ENCODE measurements around the gene PLPP3. TPM values are rescaled to one million over a fixed set of nuclear protein-coding genes. Genes with fewer than 3 reads are reported as not detected.

Gene PLPP3
- total and polyA plus RNA-seq, 9 of the 15 experiments (the other 6 are each of a cell fraction or from before 2014, with no cell fraction given) = 0.07 to 0.54 (median 0.20) TPM

DNA sequence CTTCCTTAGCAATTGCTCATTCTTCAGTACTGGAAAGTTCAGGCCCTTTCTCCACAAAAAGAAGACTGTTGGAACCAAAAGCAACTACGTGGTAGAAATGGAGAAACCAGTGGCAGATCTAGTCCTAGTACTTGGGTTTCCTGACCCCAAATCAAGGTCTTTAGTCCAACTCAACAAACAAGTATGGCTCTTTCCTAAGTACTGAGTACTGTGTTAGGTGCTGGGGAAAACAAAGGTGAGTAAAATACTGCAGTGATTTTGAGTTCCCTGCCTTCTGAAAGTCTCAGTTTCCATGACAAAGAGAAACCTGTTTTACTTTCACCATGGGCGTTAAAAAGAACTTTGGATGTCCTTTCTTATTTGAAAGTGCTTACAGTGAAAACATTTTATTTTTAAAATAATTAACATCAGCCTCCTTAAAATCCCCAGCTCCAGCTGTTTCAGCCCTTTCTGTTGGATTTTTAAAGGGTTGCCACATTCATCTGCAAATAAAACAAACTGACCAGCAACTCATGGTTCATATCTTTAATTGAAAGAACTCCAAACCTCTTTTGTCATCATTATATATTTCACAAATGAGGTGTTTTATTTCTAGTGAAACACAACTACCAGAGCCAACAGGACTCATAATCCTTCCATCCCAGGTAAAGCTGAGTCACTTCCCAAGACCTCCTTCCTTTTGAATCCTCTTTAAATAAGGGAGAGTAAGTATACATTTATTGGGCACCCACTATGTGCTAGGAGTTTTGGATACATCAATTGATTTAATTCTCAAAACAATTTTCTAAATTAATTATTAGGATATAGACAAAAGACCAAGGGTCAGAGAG lies 35.4 kb downstream of the PLPP3 start (continued):
- TF ChIP-seq, protein P1, sequence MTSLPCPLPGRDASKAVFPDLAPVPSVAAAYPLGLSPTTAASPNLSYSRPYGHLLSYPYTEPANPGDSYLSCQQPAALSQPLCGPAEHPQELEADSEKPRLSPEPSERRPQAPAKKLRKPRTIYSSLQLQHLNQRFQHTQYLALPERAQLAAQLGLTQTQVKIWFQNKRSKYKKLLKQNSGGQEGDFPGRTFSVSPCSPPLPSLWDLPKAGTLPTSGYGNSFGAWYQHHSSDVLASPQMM (CRISPR knock-in tag; IDR thresholded peaks at IDR 0.05) = no peak
- no peak for TF ChIP-seq ZKSCAN3 (CRISPR knock-in tag; IDR thresholded peaks at IDR 0.05)
- TF ChIP-seq MBD2 (IDR thresholded peaks at IDR 0.05; ENCODE audit: borderline replicate concordance, low read depth) = no peak
- TF ChIP-seq ETV1 (tag; conservative IDR thresholded peaks at IDR 0.05; ENCODE audit: low read depth) = no peak
- no peak for TF ChIP-seq BMI1 (IDR thresholded peaks at IDR 0.05; ENCODE audit: low read length)
- TF ChIP-seq ZBTB7A (IDR thresholded peaks at IDR 0.05; ENCODE audit: borderline replicate concordance, control insufficient read depth, low read depth, low read length) = no peak
- TF ChIP-seq DMBX1 (CRISPR knock-in tag; IDR thresholded peaks at IDR 0.05; ENCODE audit: borderline replicate concordance) = no peak
- no peak for TF ChIP-seq RFX5 (IDR thresholded peaks at IDR 0.05; ENCODE audit: low read depth, low read length)
- no peak for TF ChIP-seq TBL1XR1 (IDR thresholded peaks at IDR 0.05; ENCODE audit: low read length in 2 of 2)
- TF ChIP-seq ZNF146 (CRISPR knock-in tag; IDR thresholded peaks at IDR 0.05; ENCODE audit: unreplicated experiment) = no peak
- TF ChIP-seq CTBP1 (IDR thresholded peaks at IDR 0.05; ENCODE audit: borderline replicate concordance) = no peak

GRCh38 chr1:56542651-56543050 lies 36.7 kb downstream of the PLPP3 start:
- in situ Hi-C loops (cut with MboI) (no loop called here), intact Hi-C loops (cut with micrococcal nuclease) (no loop called here)
- H3K4me3 ChIP-seq = no peak overlapping the region
- ChIA-PET CTCF (ENCODE audit: low intra/inter-chr PET ratio) (no interaction called here), POLR2A (no interaction called here)
- WGBS (ENCODE audit: insufficient coverage, low coverage, missing lambda C conversion rate) = 3% methylated on average over 5 of the region's 5 CpGs
- no peak overlapping the region for H3K4me2 ChIP-seq (ENCODE audit: insufficient read depth, low read length)
- no peak overlapping the region for H3K27ac ChIP-seq (ENCODE audit: extremely low read depth, low read depth, low read length)
- no peak for TF ChIP-seq ZNF408 (CRISPR knock-in tag; IDR thresholded peaks at IDR 0.05; ENCODE audit: low read depth)
- TF ChIP-seq ZNF24 (IDR thresholded peaks at IDR 0.05) = no peak
- TF ChIP-seq BRF1 (IDR thresholded peaks at IDR 0.05; ENCODE audit: borderline replicate concordance, extremely low read depth, insufficient read length) = no peak
- TF ChIP-seq PHB2 (IDR thresholded peaks at IDR 0.05; ENCODE audit: low read depth) = no peak
- no peaks in the 10 kb centered on the region for H3K9me3 ChIP-seq (replicated peaks; ENCODE audit: control insufficient read depth, insufficient read depth, low read depth, low read length)
- H3K79me2 ChIP-seq (ENCODE audit: control insufficient read depth, insufficient read depth, low read length) = no peaks in the 10 kb centered on the region
- H3K4me1 ChIP-seq (replicated peaks in 1 of 2; ENCODE audit: control insufficient read depth in 2 of 2, insufficient read depth in 2 of 2, low read length in 2 of 2) = no peaks in the 10 kb centered on the region
- FAIRE-seq (no peak), DNase-seq (ENCODE audit: extremely low read depth in 1 of 4, low spot score in 3 of 4) (no peak), ATAC-seq (no peak)
- no peaks in the 10 kb centered on the region for H3K36me3 ChIP-seq (ENCODE audit: control insufficient read depth, insufficient read depth, low read length)
- no TSS peak for BruUV-seq (replicated peaks)
- H3K9me1 ChIP-seq (ENCODE audit: control insufficient read depth, insufficient read depth, low read length) = no peaks in the 10 kb centered on the region
- no peak overlapping the region for H2AFZ ChIP-seq (ENCODE audit: low read depth, low read length)
- no peak overlapping the region for H3K9ac ChIP-seq (ENCODE audit: insufficient read depth in 1 of 2, low read depth in 2 of 2, low read length in 2 of 2)
- H4K20me1 ChIP-seq (replicated peaks; ENCODE audit: control insufficient read depth, insufficient read depth, low read length) = no peaks in the 10 kb centered on the region
- peaks cover 0 to 7% of the 10 kb centered on the region in 2 experiments; a peak in 2 of 5 replicates for H3K27me3 ChIP-seq (ENCODE audit: control insufficient read depth in 2 of 2, insufficient read depth in 2 of 2, low read length in 2 of 2)
